Spleen (tissue), 11 donors: ENCODE results near the gene IFI27L1. TPM values are rescaled to one million over a fixed set of nuclear protein-coding genes. Genes with fewer than 3 reads are reported as not detected.

Experiments used
- DNase-seq: peaks from one replicate; pipeline ENCODE4 v3.0.0-alpha.2; 2020
- H3K27ac ChIP-seq, 8 donors: fragments of 200-600 bp; sonication (generic) in 7 of 8; 1 replicate in 4 of 8; 2 replicates in 4 of 8; pipeline versions ENCODE4 v1.5.0 to v1.8.0; 2016 to 2021; ENCODE audit warnings: inconsistent platforms in 4 of 8, mild to moderate bottlenecking in 4 of 8, moderate library complexity in 1 of 8
- H3K27me3 ChIP-seq, 7 donors: fragments of 200-600 bp; sonication (generic) in 6 of 7; replicated peaks in 1 of 7; 1 replicate in 4 of 7; 2 replicates in 3 of 7; pipeline versions ENCODE4 v1.5.0 to v1.8.0; 2016 to 2021; ENCODE audit warnings: inconsistent platforms in 3 of 7, mild to moderate bottlenecking in 1 of 7
- H3K36me3 ChIP-seq, 6 donors: fragments of 200-600 bp; sonication (generic) in 5 of 6; 1 replicate in 4 of 6; 2 replicates in 2 of 6; pipeline versions ENCODE4 v1.5.0 to v1.8.0; 2016 to 2021; ENCODE audit warnings: inconsistent platforms in 2 of 6
- H3K4me1 ChIP-seq, 6 donors: fragments of 200-600 bp; sonication (generic) in 5 of 6; 1 replicate in 3 of 6; 2 replicates in 3 of 6; pipeline versions ENCODE4 v1.5.0 to v1.8.0; 2016 to 2021; ENCODE audit warnings: inconsistent platforms in 3 of 6
- H3K4me3 ChIP-seq, 8 donors: fragments of 200-600 bp; sonication (generic) in 7 of 8; 1 replicate in 4 of 8; 2 replicates in 4 of 8; pipeline versions ENCODE4 v1.5.0 to v1.8.0; 2016 to 2021; ENCODE audit warnings: inconsistent platforms in 4 of 8, mild to moderate bottlenecking in 4 of 8, moderate library complexity in 2 of 8
- H3K9me3 ChIP-seq, 8 donors: fragments of 200-600 bp; sonication (generic) in 7 of 8; 1 replicate in 4 of 8; 2 replicates in 4 of 8; pipeline versions ENCODE4 v1.5.0 to v1.8.0; 2016 to 2021; ENCODE audit warnings: inconsistent platforms in 4 of 8
- CTCF ChIP-seq, 11 experiments: fragments of 200-600 bp in 7 of 11; fragments of 450-650 bp in 4 of 11; sonication (generic) in 4 of 11; IDR thresholded peaks in 8 of 11; conservative IDR thresholded peaks in 3 of 11; 1 replicate in 7 of 11; 2 replicates in 4 of 11; pipeline versions ENCODE4 v1.4.0 to v1.8.0; 2016 to 2021; ENCODE audit warnings: antibody characterized with exemption in 11 of 11, inconsistent platforms in 4 of 11, mild to moderate bottlenecking in 1 of 11
- POLR2A ChIP-seq, 3 donors: fragments of 450-650 bp; IDR thresholded peaks; one replicate each; pipeline ENCODE4 v1.5.1; 2017; ENCODE audit warnings: antibody characterized with exemption in 3 of 3, mild to moderate bottlenecking in 1 of 3
- POLR2AphosphoS5 ChIP-seq, 3 donors: sonication (generic); formaldehyde crosslinking; IDR thresholded peaks; one replicate each; pipeline ENCODE4 v1.5.1; 2017; ENCODE audit warnings: antibody characterized with exemption in 3 of 3
- WGBS, 5 donors: extraction: QIAGEN DNeasy Blood & Tissue Kit in 3 of 5; methylation state at CpG; one replicate each; pipeline versions ENCODE4 v1.1.5 to v1.1.7; 2013 to 2018; 5-methylcytosine and 5-hydroxymethylcytosine counted together
- intact Hi-C: fragments of 100-400 bp; cut with DNase I; formaldehyde crosslinking; loops from one replicate; pipeline ENCODE4 v1.15.0; 2023; ENCODE audit warnings: low total_unique reads
- polyA plus RNA-seq, 3 donors: library from polyadenylated mRNA; stranded (reverse); fragments of 200-250 nt; gene quantifications; one replicate each; pipeline ENCODE4 v1.2.1, GENCODE V29; 2013
- total RNA-seq, 7 donors: library from RNA; depleted of rRNA in 3 of 7; stranded (reverse); fragments of >200 nt in 3 of 7; fragmentation: NEBNext Ultra II Directional in 4 of 7; extraction: Animal tissue kit (Norgen Biotek cat#: 25700) in 4 of 7; gene quantifications; one replicate each; pipeline versions ENCODE4 v1.1.0 to v1.2.1, GENCODE V29; 2016 to 2021
- donor health status: healthy with polysubstance abuse.
- donor health status: DM: no; HTN: no; CAD: no; lungs with moderate emphysema.
- donor health status: DM: no; HTN: no; CAD: no.
- donor health status: Bipolar disorder and iron deficiency.
- donor health status: healthy.
- donor health status: DM: no; HTN: no; CAD: no.
- donor health status: DM: yes; HTN: yes; CAD: no.

The IFI27L1 gene
- total and polyA plus RNA-seq, 10 donors, result 4.4 to 18.8 (median 12.0) TPM

- no peak for DNase-seq
- no peaks in the 10 kb centered on the region for H3K36me3 ChIP-seq
- H3K27me3 ChIP-seq, result no peaks in the 10 kb centered on the region
- H3K4me1 ChIP-seq, result peaks cover 0 to 3% (median 0%) of the 10 kb centered on the region in 6 donors
- no peak overlapping the region for H3K27ac ChIP-seq
- WGBS, 5 donors, result 70 to 95% (median 71%) methylated on average over 4 of the region's 4 CpGs
- no peak overlapping the region for H3K4me3 ChIP-seq
- H3K9me3 ChIP-seq, result no peaks in the 10 kb centered on the region
- intact Hi-C loops, result no loop called here
- no peak for TF ChIP-seq POLR2AphosphoS5 (IDR thresholded peaks at IDR 0.05)
- no peak for TF ChIP-seq CTCF (IDR thresholded peaks at IDR 0.05 in 8 of 11, conservative IDR thresholded peaks at IDR 0.05 in 3 of 11)
- no peak for TF ChIP-seq POLR2A (IDR thresholded peaks at IDR 0.05)
Measured at GRCh38 chr14:94087891-94088290, 6.8 kb downstream of the IFI27L1 start.

DNA sequence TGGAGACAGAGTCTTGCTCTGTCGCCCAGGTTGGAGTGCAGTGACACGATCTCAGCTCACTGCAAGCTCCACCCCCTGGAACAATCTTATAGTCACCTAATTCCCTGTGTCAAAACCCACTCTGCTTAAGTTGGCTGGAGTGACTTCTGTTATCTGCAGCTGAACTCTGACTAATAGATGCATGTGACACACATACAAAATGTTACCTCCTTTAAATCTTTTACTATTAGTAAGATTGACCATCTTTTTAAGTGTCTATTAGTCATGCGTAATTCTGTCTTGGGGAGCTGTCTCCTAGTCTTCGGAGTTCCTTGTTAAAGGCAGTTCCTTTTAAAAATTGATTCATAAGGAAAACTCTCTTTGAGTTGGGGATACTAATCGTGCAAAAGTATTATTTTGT is 7.4 kb downstream of the IFI27L1 start:
- Histone ChIP-seq H3K36me3 (no peaks in the 10 kb centered on the region), H3K4me1 (no peaks in the 10 kb centered on the region), H3K27ac (no peak overlapping the region), H3K27me3 (no peaks in the 10 kb centered on the region), H3K9me3 (no peaks in the 10 kb centered on the region), H3K4me3 (no peak overlapping the region)
- intact Hi-C loops, result no loop called here
- DNase-seq, result no peak
- 88 to 95% (median 91%) methylated on average over 5 of the region's 5 CpGs for WGBS, 5 donors
- TF ChIP-seq CTCF (IDR thresholded peaks at IDR 0.05 in 8 of 11, conservative IDR thresholded peaks at IDR 0.05 in 3 of 11) (no peak), POLR2A (IDR thresholded peaks at IDR 0.05) (no peak), POLR2AphosphoS5 (IDR thresholded peaks at IDR 0.05) (no peak)

DNA sequence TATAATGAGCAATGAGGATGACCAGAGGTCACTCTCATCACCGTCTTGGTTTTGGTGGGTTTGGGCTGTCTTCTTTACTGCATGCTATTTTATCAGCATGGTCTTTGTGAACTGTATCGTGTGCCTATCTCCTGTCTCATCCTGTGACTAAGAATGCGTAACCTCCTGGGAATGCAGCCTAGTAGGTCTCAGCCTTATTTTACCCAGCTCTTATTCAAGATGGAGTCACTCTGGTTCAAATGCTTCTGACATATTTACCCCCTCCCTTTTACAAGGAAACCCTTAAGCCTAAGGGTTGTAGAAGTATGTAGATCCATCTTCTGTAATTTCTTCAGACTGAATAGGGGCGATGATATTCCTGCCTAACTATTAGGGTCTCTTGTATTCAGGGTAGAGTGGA is 8.4 kb downstream of the IFI27L1 start:
- H3K36me3 ChIP-seq, result no peaks in the 10 kb centered on the region
- no peak overlapping the region for H3K27ac ChIP-seq
- no peaks in the 10 kb centered on the region for H3K9me3 ChIP-seq
- no peak for DNase-seq
- no peaks in the 10 kb centered on the region for H3K4me1 ChIP-seq
- 92 to 98% (median 96%) methylated on average over 4 of the region's 4 CpGs for WGBS, 5 donors
- no peak overlapping the region for H3K4me3 ChIP-seq
- no peaks in the 10 kb centered on the region for H3K27me3 ChIP-seq
- no peak for TF ChIP-seq POLR2A (IDR thresholded peaks at IDR 0.05)
- no peak for TF ChIP-seq CTCF (IDR thresholded peaks at IDR 0.05 in 8 of 11, conservative IDR thresholded peaks at IDR 0.05 in 3 of 11)
- TF ChIP-seq POLR2AphosphoS5 (IDR thresholded peaks at IDR 0.05), result no peak
- intact Hi-C loops, result no loop called here

- Histone ChIP-seq H3K4me1 (no peaks in the 10 kb centered on the region), H3K4me3 (no peak overlapping the region), H3K36me3 (peaks cover 0 to 18% (median 0%) of the 10 kb centered on the region in 6 donors), H3K27ac (no peak overlapping the region), H3K9me3 (no peaks in the 10 kb centered on the region), H3K27me3 (no peaks in the 10 kb centered on the region)
- TF ChIP-seq POLR2A (IDR thresholded peaks at IDR 0.05), result no peak
- no peak for TF ChIP-seq CTCF (IDR thresholded peaks at IDR 0.05 in 8 of 11, conservative IDR thresholded peaks at IDR 0.05 in 3 of 11)
- no peak for TF ChIP-seq POLR2AphosphoS5 (IDR thresholded peaks at IDR 0.05)
- no peak for DNase-seq
- 93 to 99% (median 98%) methylated on average over 2 of the region's 2 CpGs for WGBS, 5 donors
- intact Hi-C loops, result no loop called here
Measured at GRCh38 chr14:94093418-94093817, 12.3 kb downstream of the IFI27L1 start.
